OCI-LY3 (cell line): ENCODE results near the gene STAB1.

Source experiments
- H2AFZ ChIP-seq: fragments of 200-600, 300-600 bp; shearing (Covaris generic); 2 replicates; pipeline ENCODE4 v1.6.0; 2014; ENCODE audit warnings: antibody characterized with exemption, low read depth, low read length
- H3K27ac ChIP-seq: fragments of 200-600, 300-600 bp; sonication (generic); 2 replicates; pipeline ENCODE4 v1.5.1; 2014; ENCODE audit warnings: mild to moderate bottlenecking, low read length, moderate library complexity, mixed read lengths
- H3K27me3 ChIP-seq: fragments of 200-600, 300-600 bp; sonication (generic); 2 replicates; pipeline ENCODE4 v1.6.1; 2014; ENCODE audit warnings: low read depth, low read length, mixed read lengths
- H3K36me3 ChIP-seq: fragments of 200-600, 300-600 bp; sonication (generic); replicated peaks from 2 replicates; pipeline ENCODE3; 2014; ENCODE audit warnings: low read depth, low read length, mixed read lengths
- H3K4me1 ChIP-seq: fragments of 300-600, 200-600 bp; sonication (generic); 2 replicates; pipeline ENCODE4 v1.6.1; 2014; ENCODE audit warnings: low read length, mixed read lengths
- H3K4me2 ChIP-seq: fragments of 200-600, 300-600 bp; sonication (generic); 2 replicates; pipeline ENCODE4 v1.6.1; 2014; ENCODE audit warnings: low read length, mixed read lengths
- H3K4me3 ChIP-seq: fragments of 300-600, 200-600 bp; sonication (generic); 2 replicates; pipeline ENCODE4 v1.5.1; 2014; ENCODE audit warnings: antibody characterized with exemption, mild to moderate bottlenecking, low read length, moderate library complexity
- H3K79me2 ChIP-seq: fragments of 300-600, 200-600 bp; shearing (Covaris generic); 2 replicates; pipeline ENCODE4 v1.6.1; 2014; ENCODE audit warnings: mild to moderate bottlenecking, low read length, mixed read lengths
- H3K9ac ChIP-seq: fragments of 300-600, 200-600 bp; shearing (Covaris generic); 2 replicates; pipeline ENCODE4 v1.6.0; 2014; ENCODE audit warnings: mild to moderate bottlenecking, low read length, moderate library complexity
- H3K9me3 ChIP-seq: fragments of 200-600, 300-600 bp; shearing (Covaris generic); 2 replicates; pipeline ENCODE4 v1.6.1; 2014; ENCODE audit warnings: low read length, mixed read lengths; ENCODE audit not compliant: insufficient read depth
- H4K20me1 ChIP-seq: fragments of 200-600, 300-600 bp; sonication (generic); 2 replicates; pipeline ENCODE4 v1.6.1; 2016; ENCODE audit warnings: low read length, mixed read lengths; ENCODE audit not compliant: insufficient read depth
- CTCF ChIP-seq: fragments of 200-600, 300-600 bp; sonication (generic); IDR thresholded peaks from 2 replicates; pipeline ENCODE4 v1.5.1; 2014; ENCODE audit warnings: antibody characterized with exemption, low read length, low read depth
- EZH2phosphoT487 ChIP-seq: fragments of 200-600 bp; shearing (Covaris generic); IDR thresholded peaks from 2 replicates; pipeline ENCODE4 v1.6.1; 2018; ENCODE audit warnings: antibody characterized with exemption, mixed run types, low read depth

The STAB1 gene

GRCh38 chr3:52563984-52564383 is 68.8 kb downstream of the STAB1 start:
- no peak overlapping the region for H3K4me3 ChIP-seq

GRCh38 chr3:52568069-52568468 is 72.9 kb downstream of the STAB1 start:
- Histone ChIP-seq H3K9me3 (no peaks in the 10 kb centered on the region), H3K79me2 (no peaks in the 10 kb centered on the region), H3K36me3 (peaks cover 9% of the 10 kb centered on the region), H2AFZ (no peak overlapping the region), H3K9ac (no peak overlapping the region), H3K4me1 (no peaks in the 10 kb centered on the region), H4K20me1 (no peaks in the 10 kb centered on the region), H3K27me3 (no peaks in the 10 kb centered on the region), H3K4me3 (no peak overlapping the region), H3K27ac (no peak overlapping the region), H3K4me2 (no peak overlapping the region)
- TF ChIP-seq EZH2phosphoT487 (no peak), CTCF (no peak)

More at GRCh38 chr3:52563984-52564383, 68.8 kb downstream of the STAB1 start:
- Histone ChIP-seq H3K9ac (no peak overlapping the region), H3K9me3 (no peaks in the 10 kb centered on the region), H4K20me1 (no peaks in the 10 kb centered on the region), H3K4me2 (no peak overlapping the region), H3K36me3 (peaks cover 27% of the 10 kb centered on the region), H3K27me3 (no peaks in the 10 kb centered on the region), H3K4me1 (no peaks in the 10 kb centered on the region), H3K79me2 (no peaks in the 10 kb centered on the region), H3K27ac (no peak overlapping the region), H2AFZ (no peak overlapping the region)
- TF ChIP-seq CTCF (no peak), EZH2phosphoT487 (no peak)

GRCh38 chr3:52570076-52570475 is 74.9 kb downstream of the STAB1 start:
- Histone ChIP-seq H3K36me3 (peaks cover 17% of the 10 kb centered on the region), H3K4me3 (no peak overlapping the region), H3K9ac (no peak overlapping the region), H2AFZ (no peak overlapping the region), H3K9me3 (no peaks in the 10 kb centered on the region), H3K27ac (no peak overlapping the region), H3K4me2 (no peak overlapping the region), H3K4me1 (no peaks in the 10 kb centered on the region), H3K27me3 (no peaks in the 10 kb centered on the region), H3K79me2 (no peaks in the 10 kb centered on the region), H4K20me1 (no peaks in the 10 kb centered on the region)
- TF ChIP-seq CTCF: no peak
- no peak for TF ChIP-seq EZH2phosphoT487

GRCh38 chr3:52572221-52572620 is 77.1 kb downstream of the STAB1 start:
- TF ChIP-seq EZH2phosphoT487 (no peak), CTCF (no peak)
- Histone ChIP-seq H3K9ac (no peak overlapping the region), H3K4me2 (no peak overlapping the region), H3K4me3 (no peak overlapping the region), H3K9me3 (no peaks in the 10 kb centered on the region), H4K20me1 (no peaks in the 10 kb centered on the region), H3K27ac (no peak overlapping the region), H2AFZ (no peak overlapping the region), H3K79me2 (no peaks in the 10 kb centered on the region), H3K27me3 (no peaks in the 10 kb centered on the region), H3K4me1 (no peaks in the 10 kb centered on the region), H3K36me3 (peaks cover 32% of the 10 kb centered on the region)
